ENCODE data around the gene PLAGL2. TPM values are rescaled to one million over a fixed set of nuclear protein-coding genes. Genes with fewer than 3 reads are reported as not detected.

The PLAGL2 gene
- polyA plus RNA-seq, 1 donor (not counting 4 experiments of a cell fraction or from before 2014, with no cell fraction given): 4.3 TPM

DNA sequence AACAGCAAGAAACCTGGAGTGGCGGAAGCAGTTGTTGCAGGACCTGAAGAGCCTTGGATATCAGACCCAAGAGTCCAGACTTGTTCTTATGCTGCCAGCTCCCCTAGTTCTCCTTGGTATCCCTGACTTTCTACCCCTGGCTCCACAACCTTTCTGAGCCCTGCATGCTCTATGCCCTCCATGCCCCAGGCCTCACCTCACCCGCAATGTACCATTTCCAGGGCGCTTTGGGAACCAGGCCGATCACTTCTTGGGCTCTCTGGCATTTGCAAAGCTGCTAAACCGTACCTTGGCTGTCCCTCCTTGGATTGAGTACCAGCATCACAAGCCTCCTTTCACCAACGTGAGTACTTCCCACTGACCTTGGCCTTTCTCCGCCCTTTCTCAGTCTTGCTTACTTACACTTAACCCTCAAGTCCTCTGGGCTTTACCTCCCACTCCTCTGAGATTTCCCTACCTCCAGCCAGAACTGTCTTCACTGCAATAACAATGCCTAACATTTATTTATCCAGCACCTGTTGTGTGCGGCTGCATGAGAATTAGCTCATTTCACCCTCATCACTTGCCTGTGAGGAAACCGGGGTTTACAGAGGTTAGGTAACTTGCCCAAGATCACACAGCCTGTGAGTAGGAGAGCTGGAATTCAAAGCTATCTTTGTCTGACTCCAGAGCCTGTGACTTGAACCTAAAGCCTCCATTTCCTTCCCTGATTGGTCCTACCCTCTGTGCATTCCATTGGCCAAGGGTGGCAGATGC, 2.5 kb upstream of the PLAGL2 start:
- Histone ChIP-seq H3K4me1 (ENCODE audit: control insufficient read depth, extremely low read depth, insufficient read depth, low read length) (peaks cover 24% of the 10 kb centered on the region), H4K20me1 (ENCODE audit: control insufficient read depth, extremely low read depth, insufficient read depth, low read length) (no peaks in the 10 kb centered on the region), H3K4me3 (ENCODE audit: control insufficient read depth in 2 of 3, extremely low read depth in 1 of 3, insufficient read depth in 2 of 3, low read depth in 1 of 3, low read length in 3 of 3) (no peak overlapping the region), H3K79me2 (ENCODE audit: control insufficient read depth, insufficient read depth, low read length) (peaks cover 52% of the 10 kb centered on the region), H3K4me2 (ENCODE audit: control insufficient read depth, extremely low read depth, insufficient read depth, low read depth, low read length) (no peak overlapping the region), H3K9me3 (ENCODE audit: control insufficient read depth, low read depth, low read length) (no peaks in the 10 kb centered on the region), H2AFZ (ENCODE audit: control insufficient read depth, low read length) (no peak overlapping the region), H3K27me3 (ENCODE audit: control insufficient read depth, extremely low read depth, insufficient read depth, low read length) (no peaks in the 10 kb centered on the region), H3K36me3 (ENCODE audit: control insufficient read depth in 2 of 2, extremely low read depth in 1 of 2, insufficient read depth in 2 of 2, low read length in 2 of 2) (peaks cover 8 to 13% of the 10 kb centered on the region in 2 experiments), H3K9ac (ENCODE audit: control insufficient read depth, extremely low read depth, insufficient read depth, low read length) (no peak overlapping the region), H3K27ac (ENCODE audit: control insufficient read depth, insufficient read depth, low read length) (no peak overlapping the region), H3K9me1 (ENCODE audit: control insufficient read depth, extremely low read depth, insufficient read depth, low read length) (no peaks in the 10 kb centered on the region)
- dilution Hi-C loops (cut with MboI; ENCODE audit: extremely low pct_ligation_motif_present, low sequenced_read_pairs): no loop called here
- no peak for DNase-seq (ENCODE audit: low read depth, low spot score)
- TF ChIP-seq, protein P1, sequence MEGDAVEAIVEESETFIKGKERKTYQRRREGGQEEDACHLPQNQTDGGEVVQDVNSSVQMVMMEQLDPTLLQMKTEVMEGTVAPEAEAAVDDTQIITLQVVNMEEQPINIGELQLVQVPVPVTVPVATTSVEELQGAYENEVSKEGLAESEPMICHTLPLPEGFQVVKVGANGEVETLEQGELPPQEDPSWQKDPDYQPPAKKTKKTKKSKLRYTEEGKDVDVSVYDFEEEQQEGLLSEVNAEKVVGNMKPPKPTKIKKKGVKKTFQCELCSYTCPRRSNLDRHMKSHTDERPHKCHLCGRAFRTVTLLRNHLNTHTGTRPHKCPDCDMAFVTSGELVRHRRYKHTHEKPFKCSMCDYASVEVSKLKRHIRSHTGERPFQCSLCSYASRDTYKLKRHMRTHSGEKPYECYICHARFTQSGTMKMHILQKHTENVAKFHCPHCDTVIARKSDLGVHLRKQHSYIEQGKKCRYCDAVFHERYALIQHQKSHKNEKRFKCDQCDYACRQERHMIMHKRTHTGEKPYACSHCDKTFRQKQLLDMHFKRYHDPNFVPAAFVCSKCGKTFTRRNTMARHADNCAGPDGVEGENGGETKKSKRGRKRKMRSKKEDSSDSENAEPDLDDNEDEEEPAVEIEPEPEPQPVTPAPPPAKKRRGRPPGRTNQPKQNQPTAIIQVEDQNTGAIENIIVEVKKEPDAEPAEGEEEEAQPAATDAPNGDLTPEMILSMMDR (optimal IDR thresholded peaks at IDR 0.05 in 1 of 3, IDR thresholded peaks at IDR 0.05 in 1 of 3, conservative IDR thresholded peaks at IDR 0.05 in 1 of 3; ENCODE audit: extremely low read depth in 1 of 3, insufficient read depth in 2 of 3, low read length in 3 of 3): no peak
- no peak for TF ChIP-seq EZH2 (IDR thresholded peaks at IDR 0.05; ENCODE audit: low read length)
- no peak for FAIRE-seq

DNA sequence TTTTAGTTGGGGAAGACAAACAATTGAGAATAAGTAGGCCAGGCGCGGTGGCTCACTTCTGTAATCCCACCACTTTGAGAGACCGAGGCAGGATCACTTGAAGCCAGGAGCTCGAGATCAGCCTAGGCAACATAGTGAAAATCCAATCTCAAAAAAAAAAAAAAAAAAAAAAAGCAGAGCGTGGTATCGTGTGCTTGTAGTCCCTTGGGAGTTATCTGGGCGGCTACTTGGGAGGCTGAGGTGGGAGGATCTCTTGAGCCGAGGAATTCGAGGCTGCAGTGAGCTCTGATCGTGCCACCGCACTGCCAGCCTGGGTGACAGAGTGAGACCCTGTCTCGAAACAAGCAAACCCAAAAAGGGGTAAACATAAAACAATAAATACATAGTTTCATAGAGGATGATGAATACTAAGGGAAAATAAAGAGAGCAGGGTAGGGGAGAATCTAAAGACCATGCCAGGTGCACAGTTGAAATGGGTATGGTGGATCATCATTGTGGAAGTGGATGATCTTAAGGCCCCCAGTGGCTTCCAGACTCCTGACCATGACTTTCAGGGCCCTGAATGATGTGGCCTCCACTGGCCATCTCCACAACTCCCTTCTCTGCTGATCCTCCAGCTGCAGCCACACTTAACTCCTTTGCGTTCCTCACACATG, 1.1 kb upstream of the PLAGL2 start:
- Histone ChIP-seq H3K36me3 (ENCODE audit: control insufficient read depth in 2 of 2, extremely low read depth in 1 of 2, insufficient read depth in 2 of 2, low read length in 2 of 2) (peaks cover 6 to 13% of the 10 kb centered on the region in 2 experiments), H2AFZ (ENCODE audit: control insufficient read depth, low read length) (no peak overlapping the region), H3K79me2 (ENCODE audit: control insufficient read depth, insufficient read depth, low read length) (peaks cover 57% of the 10 kb centered on the region), H3K9ac (ENCODE audit: control insufficient read depth, extremely low read depth, insufficient read depth, low read length) (peak overlapping the region; percentile 96), H3K4me1 (ENCODE audit: control insufficient read depth, extremely low read depth, insufficient read depth, low read length) (peaks cover 38% of the 10 kb centered on the region), H3K4me2 (ENCODE audit: control insufficient read depth, extremely low read depth, insufficient read depth, low read depth, low read length) (peak overlapping the region; percentile 63), H3K9me3 (ENCODE audit: control insufficient read depth, low read depth, low read length) (no peaks in the 10 kb centered on the region), H3K27me3 (ENCODE audit: control insufficient read depth, extremely low read depth, insufficient read depth, low read length) (no peaks in the 10 kb centered on the region), H4K20me1 (ENCODE audit: control insufficient read depth, extremely low read depth, insufficient read depth, low read length) (no peaks in the 10 kb centered on the region), H3K4me3 (ENCODE audit: control insufficient read depth in 2 of 3, extremely low read depth in 1 of 3, insufficient read depth in 2 of 3, low read depth in 1 of 3, low read length in 3 of 3) (peak overlapping the region; percentile 95 to 98 (median 98)), H3K9me1 (ENCODE audit: control insufficient read depth, extremely low read depth, insufficient read depth, low read length) (no peaks in the 10 kb centered on the region), H3K27ac (ENCODE audit: control insufficient read depth, insufficient read depth, low read length) (peak overlapping the region; percentile 95)
- TF ChIP-seq EZH2 (IDR thresholded peaks at IDR 0.05; ENCODE audit: low read length): no peak
- TF ChIP-seq, protein P1 (optimal IDR thresholded peaks at IDR 0.05 in 1 of 3, IDR thresholded peaks at IDR 0.05 in 1 of 3, conservative IDR thresholded peaks at IDR 0.05 in 1 of 3; ENCODE audit: extremely low read depth in 1 of 3, insufficient read depth in 2 of 3, low read length in 3 of 3): no peak
- dilution Hi-C loops (cut with MboI; ENCODE audit: extremely low pct_ligation_motif_present, low sequenced_read_pairs): no loop called here
- FAIRE-seq: no peak
- no peak for DNase-seq (ENCODE audit: low read depth, low spot score)
